Thoracic aorta endothelial cell (primary cell): Measurements from ENCODE around the gene CGB5. TPM values are rescaled to one million over a fixed set of nuclear protein-coding genes. Genes with fewer than 3 reads are reported as not detected.

Source experiments
- small RNA-seq: library from RNA; depleted of rRNA; stranded (forward); fragments of <200 nt; gene quantifications from one replicate; pipeline ENCODE3, GENCODE V24; 2012
- total RNA-seq: library from RNA; depleted of rRNA; stranded (reverse); fragments of >200 nt; gene quantifications from 2 replicates; pipeline ENCODE4 v1.2.3, GENCODE V29; 2012

CGB5 gene
- 0.22 TPM in 1 of 2 replicates, not detected in the other for total RNA-seq

GRCh38 chr19:49043548-49043947, at the start of gene CGB5:
Gene CGB5 (plus strand): TSS chr19:49043848. CDS start chr19:49044210, 362 bp downstream.

GRCh38 chr19:49017041-49017665, 26.5 kb upstream of the CGB5 start, which contains the start of gene LHB:
Gene LHB (minus strand): TSS chr19:49017091. CDS start chr19:49017081, 10 bp downstream.

GRCh38 chr19:49024233-49024632, 19.4 kb upstream of the CGB5 start, which contains the start of gene CGB3:
Gene CGB3 (minus strand): TSS chr19:49024333. CDS start chr19:49023971, 362 bp downstream.

GRCh38 chr19:49031642-49032301, 11.9 kb upstream of the CGB5 start, which contains the start of gene CGB2:
Gene CGB2 (plus strand): TSS chr19:49031890. CDS start chr19:49032096, 206 bp downstream.

GRCh38 chr19:49036815-49037214, 6.8 kb upstream of the CGB5 start, which contains the start of gene CGB1:
Gene CGB1 (minus strand): TSS chr19:49036895. CDS start chr19:49036711, 184 bp downstream.

GRCh38 chr19:49049011-49049410, 5.4 kb downstream of the CGB5 start, which contains the start of gene CGB8:
Gene CGB8 (minus strand): TSS chr19:49049111. CDS start chr19:49048739, 372 bp downstream.

GRCh38 chr19:49057636-49058234, 14.1 kb downstream of the CGB5 start, which contains the start of gene CGB7:
Gene CGB7 (minus strand): TSS chr19:49057749. CDS start chr19:49055375, 2,374 bp downstream.

GRCh38 chr19:49064768-49065611, 21.3 kb downstream of the CGB5 start, which contains the start of gene NTF4:
Gene NTF4 (minus strand): TSS chr19:49064818. CDS start chr19:49061997, 2,821 bp downstream.

GRCh38 chr19:49085020-49085867, 41.6 kb downstream of the CGB5 start, which contains the start of gene SNRNP70:
Gene SNRNP70 (plus strand): TSS chr19:49085451. CDS start chr19:49086415, 964 bp downstream.

Small RNA genes within 50 kb of the gene (small RNA-seq; reads per million reads assigned to genes)
- gene MIR6798 (not detected), gene RN7SL708P (not detected)

Other genes with a start within 250 kb of the CGB5 start
- gene BCAT2, start 232.8 kb upstream of the CGB5 start, total RNA-seq = 34.8 and 44.5 TPM in 2 replicates
- gene HSD17B14, start 207.4 kb upstream of the CGB5 start, total RNA-seq = 2.7 and 6.2 TPM in 2 replicates
- gene PLEKHA4, start 175.2 kb upstream of the CGB5 start, total RNA-seq = 4.4 and 5.6 TPM in 2 replicates
- 35.7 and 43.0 TPM in 2 replicates for gene PPP1R15A, start 171.4 kb upstream of the CGB5 start, total RNA-seq
- gene TULP2, start 145.1 kb upstream of the CGB5 start, total RNA-seq = 0.40 TPM in 1 of 2 replicates, not detected in the other
- gene NUCB1, start 143.5 kb upstream of the CGB5 start, total RNA-seq = 193 and 203 TPM in 2 replicates
- not detected in 2 replicates for gene DHDH, start 110.1 kb upstream of the CGB5 start, total RNA-seq
- gene BAX, start 89.0 kb upstream of the CGB5 start, total RNA-seq = 81.7 and 89.2 TPM in 2 replicates
- 1,330 and 1,646 TPM in 2 replicates for gene FTL, start 78.5 kb upstream of the CGB5 start, total RNA-seq
- gene GYS1, start 50.5 kb upstream of the CGB5 start, total RNA-seq = 45.9 and 46.9 TPM in 2 replicates
- 152 and 220 TPM in 2 replicates for gene RUVBL2, start 50.0 kb upstream of the CGB5 start, total RNA-seq
- not detected in 2 replicates for gene LHB, start 26.8 kb upstream of the CGB5 start, total RNA-seq
- not detected in 2 replicates for gene CGB3, start 19.5 kb upstream of the CGB5 start, total RNA-seq
- gene CGB2, start 12.0 kb upstream of the CGB5 start, total RNA-seq = not detected in 2 replicates
- gene CGB1, start 7.0 kb upstream of the CGB5 start, total RNA-seq = not detected in 2 replicates
- gene CGB8, start 5.3 kb downstream of the CGB5 start, total RNA-seq = not detected in 2 replicates
- 0.13 and 0.29 TPM in 2 replicates for gene CGB7, start 13.9 kb downstream of the CGB5 start, total RNA-seq
- not detected in 2 replicates for gene NTF4, start 21.0 kb downstream of the CGB5 start, total RNA-seq
- not detected in 2 replicates for gene KCNA7, start 28.9 kb downstream of the CGB5 start, total RNA-seq
- 169 and 205 TPM in 2 replicates for gene SNRNP70, start 41.6 kb downstream of the CGB5 start, total RNA-seq
- gene LIN7B, start 70.5 kb downstream of the CGB5 start, total RNA-seq = 0.93 and 1.1 TPM in 2 replicates
- gene C19orf73, start 75.3 kb downstream of the CGB5 start, total RNA-seq = 0.80 and 0.93 TPM in 2 replicates
- gene PPFIA3, start 75.7 kb downstream of the CGB5 start, total RNA-seq = 1.7 and 3.2 TPM in 2 replicates
- not detected in 2 replicates for gene HRC, start 111.5 kb downstream of the CGB5 start, total RNA-seq
- 14.1 and 16.5 TPM in 2 replicates for gene TRPM4, start 113.9 kb downstream of the CGB5 start, total RNA-seq